SK-MEL-5 (cell line): ENCODE measurements around the gene IL12B. TPM values are rescaled to one million over a fixed set of nuclear protein-coding genes. Genes with fewer than 3 reads are reported as not detected.
"Not testable (repeated sequence)": the region's sequence is repeated elsewhere in the genome, so short reads cannot be mapped to it uniquely, and the experiment has no call there.

Source experiments
- DNase-seq: peaks from one replicate; pipeline ENCODE4 v3.0.0-alpha.2; 2016; ENCODE audit warnings: low read depth, low spot score
- in situ Hi-C: cut with HindIII; loops from 2 replicates; pipeline ENCODE4 v1.10.0; 2016; ENCODE audit warnings: low sequenced_read_pairs, high pct_unique_total_duplicates, low pct_unique_long_range_greater_than_20kb
- polyA plus RNA-seq, 2 experiments: library from polyadenylated mRNA; depleted of rRNA; stranded (reverse); fragments of >200 nt; gene quantifications; 2 replicates each; pipeline ENCODE4 v1.2.3, GENCODE V29; 2015
- total RNA-seq: library from RNA; depleted of rRNA; stranded (reverse); fragments of >200 nt; shearing (Covaris generic); gene quantifications from 2 replicates; pipeline ENCODE4 v1.2.3, GENCODE V29; 2014; rRNA removed

The IL12B gene
- total RNA-seq = not detected in 2 replicates
- polyA plus RNA-seq (2015; cell fraction: cytosol; rRNA removed) = not detected in 2 replicates
- polyA plus RNA-seq (2015; cell fraction: nucleus; rRNA removed) = not detected in 2 replicates

DNA sequence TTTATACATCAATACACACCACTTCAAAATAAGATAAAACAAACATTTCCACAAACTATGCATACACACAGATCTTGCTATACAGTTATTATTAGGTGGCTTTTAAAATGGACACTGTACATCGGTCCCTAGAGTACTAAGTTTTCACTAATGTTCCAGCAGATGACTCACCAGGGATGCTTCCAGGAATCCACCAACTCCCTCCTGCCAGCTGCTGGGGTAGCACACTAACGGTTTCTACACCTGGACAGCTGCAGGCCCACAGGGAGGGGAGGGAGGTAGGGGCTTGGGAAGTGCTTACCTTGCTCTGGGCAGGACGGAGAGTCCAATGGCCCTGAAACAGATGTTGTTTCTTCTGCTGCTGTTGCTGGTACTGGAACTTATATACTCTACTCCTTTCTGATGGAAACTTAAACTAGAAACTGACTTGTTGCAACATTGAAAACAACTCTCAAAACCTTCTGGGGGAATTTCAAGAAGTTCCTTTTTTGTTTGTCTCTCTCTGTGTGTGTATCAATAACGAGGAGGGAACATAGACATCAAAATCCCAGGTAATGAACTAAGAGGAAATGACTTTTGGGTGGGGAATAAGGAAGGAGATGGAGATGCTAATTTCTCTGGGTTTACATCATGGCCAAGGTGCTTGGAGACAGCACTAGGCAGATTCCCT, at the start of gene IL12B:
IL12B (minus strand) TSS at position 357 of the 670 bp plus-strand sequence. CDS start 3,705 bp downstream, outside the sequence.
- in situ Hi-C loops = no loop called here
- DNase-seq = no peak

DNA sequence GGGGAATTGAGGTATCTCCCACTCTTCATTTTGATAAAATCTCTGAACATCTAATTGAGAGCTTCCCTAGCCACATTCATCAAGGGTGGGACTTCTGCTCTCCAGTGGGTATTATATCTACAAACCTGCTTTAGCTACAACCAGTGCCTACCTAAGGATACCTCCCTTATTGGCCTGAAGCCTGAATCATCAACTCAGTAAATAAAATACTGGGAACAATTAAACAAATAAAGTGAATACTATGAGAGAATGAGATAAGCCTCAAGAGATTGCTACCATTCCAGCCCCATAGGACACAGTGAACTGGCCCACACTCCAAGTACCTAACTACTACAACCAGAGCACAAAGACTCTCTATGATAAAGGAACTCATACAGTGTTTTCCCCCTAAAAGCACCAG, 47.4 kb upstream of the IL12B start:
- in situ Hi-C loops = no loop called here
- DNase-seq = no peak

DNA sequence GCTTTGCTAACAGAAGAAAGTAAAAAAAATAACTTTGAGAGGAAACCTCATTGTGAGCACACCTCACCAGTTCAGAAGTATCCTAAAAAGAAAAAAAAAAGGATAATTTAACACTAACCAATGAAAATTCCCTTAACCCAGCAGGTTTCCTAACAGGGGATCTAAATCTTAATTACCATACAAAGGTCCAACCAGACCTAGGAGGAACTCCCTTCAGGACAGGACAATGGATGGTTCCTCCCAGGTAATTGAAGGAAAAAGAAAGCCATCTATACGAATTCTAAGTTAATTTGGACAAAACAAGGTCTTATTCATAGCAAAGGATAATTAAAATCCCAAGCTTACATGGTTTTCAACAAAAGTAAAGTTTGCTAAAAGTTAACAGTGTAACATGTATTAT, 37.6 kb upstream of the IL12B start:
- DNase-seq, in situ Hi-C loops: not testable (repeated sequence)

DNA sequence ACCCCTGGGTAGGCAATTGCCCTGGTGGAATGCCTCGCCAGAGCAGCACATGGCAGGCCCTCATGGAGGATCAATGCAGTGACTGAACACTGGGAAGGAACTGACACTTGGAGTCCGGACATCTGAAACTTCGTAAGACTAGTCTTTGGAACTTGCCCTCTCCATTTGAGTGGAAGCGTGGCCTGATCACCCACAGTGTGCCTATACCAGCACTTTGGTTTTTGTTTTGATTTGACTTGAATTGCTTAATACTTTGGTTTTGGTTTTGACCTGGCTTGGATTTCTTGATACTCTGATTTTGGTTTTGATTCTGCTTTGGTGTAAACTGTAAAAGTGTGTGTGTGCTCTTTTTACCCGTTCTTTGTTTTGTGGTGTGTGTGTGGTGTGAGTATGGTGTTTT, 36.5 kb upstream of the IL12B start:
- not testable (repeated sequence) for DNase-seq

DNA sequence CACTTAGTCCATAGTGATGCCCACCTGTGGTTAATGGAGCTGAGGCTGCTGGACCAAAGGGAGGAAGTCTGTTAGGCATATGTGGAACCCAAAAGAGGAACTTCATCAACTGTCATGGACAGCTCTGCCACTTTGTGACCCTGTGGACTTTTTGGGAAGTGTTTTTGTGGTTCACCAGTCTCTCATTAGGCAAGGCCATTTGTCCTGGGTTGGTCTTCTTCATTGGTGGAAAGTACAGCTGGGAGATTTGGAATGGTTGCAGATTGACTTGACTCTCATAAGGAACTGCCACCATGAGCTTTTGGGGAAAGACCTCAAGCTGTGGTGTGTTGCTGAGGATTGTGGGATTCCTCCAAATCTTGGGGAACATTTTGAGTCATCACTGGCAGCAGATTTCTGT, 31.9 kb upstream of the IL12B start:
- DNase-seq = no peak
- in situ Hi-C loops = no loop called here

More for the DNA sequence above, 36.5 kb upstream of the IL12B start:
- in situ Hi-C loops = not testable (repeated sequence)

DNA sequence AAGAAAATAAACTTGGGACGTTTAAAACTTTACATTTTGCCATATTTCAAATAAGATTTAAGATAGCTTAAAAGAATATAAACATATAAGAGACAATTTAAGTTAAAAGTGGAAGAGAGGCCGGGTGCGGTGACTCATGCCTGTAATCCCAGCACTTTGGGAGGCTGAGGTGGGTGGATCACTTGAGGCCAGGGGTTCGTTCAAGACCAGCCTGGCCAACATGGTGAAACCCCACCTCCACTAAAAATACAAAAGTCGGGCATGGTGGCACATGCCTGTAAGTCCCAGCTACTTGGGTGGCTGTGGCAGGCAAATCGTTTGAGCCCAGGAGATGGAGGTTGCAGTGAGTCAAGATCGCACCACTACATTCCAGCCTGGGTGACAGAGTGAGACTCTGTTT, 29.6 kb upstream of the IL12B start:
- in situ Hi-C loops, DNase-seq: not testable (repeated sequence)

DNA sequence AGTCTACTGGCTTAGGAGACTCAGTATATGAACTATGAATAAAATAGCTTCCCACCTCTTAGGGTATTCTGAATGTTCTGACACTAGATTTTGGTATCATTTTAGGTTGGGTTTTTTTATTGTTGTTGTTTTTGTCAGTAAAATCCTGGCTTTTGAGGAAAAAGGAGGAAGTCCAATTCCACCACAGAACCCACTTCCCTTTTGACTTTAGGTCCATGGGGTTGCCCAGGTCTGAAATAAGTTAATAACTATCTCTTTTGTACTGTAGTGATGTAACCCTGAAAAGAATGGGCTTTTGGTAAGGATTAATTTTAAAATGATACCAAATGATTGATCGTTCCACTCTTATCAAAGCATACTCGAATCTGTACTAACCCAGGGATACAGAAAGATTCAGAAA, 29.1 kb upstream of the IL12B start:
- DNase-seq = no peak
- in situ Hi-C loops = no loop called here

DNA sequence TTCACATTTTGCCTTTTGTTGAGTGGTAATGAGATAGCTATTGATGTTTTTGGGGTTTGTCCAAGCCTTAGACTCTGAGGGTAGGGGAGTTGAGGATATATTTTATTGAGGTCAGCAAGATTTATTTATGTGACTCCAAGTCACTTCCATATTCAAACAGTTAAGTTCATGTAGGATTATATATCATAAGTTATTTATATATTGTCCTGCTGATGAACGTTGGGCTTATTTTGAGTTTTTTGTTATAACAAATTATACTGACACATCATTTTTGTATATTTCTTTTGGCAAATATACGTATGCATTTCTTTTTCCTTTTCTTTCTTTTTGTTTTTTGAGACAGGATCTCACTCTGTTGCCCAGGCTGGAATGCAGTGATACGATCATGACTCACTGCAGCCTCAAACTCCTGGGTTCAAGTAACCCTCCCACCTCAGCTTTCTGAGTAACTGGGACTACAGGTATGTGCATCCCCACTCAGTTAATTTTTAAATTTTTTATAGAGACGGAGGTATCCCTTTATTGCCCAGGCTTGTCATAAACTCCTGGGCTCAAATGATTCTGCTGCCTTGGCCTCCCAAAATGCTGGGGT, 23.5 kb upstream of the IL12B start:
- in situ Hi-C loops = no loop called here
- no peak for DNase-seq

DNA sequence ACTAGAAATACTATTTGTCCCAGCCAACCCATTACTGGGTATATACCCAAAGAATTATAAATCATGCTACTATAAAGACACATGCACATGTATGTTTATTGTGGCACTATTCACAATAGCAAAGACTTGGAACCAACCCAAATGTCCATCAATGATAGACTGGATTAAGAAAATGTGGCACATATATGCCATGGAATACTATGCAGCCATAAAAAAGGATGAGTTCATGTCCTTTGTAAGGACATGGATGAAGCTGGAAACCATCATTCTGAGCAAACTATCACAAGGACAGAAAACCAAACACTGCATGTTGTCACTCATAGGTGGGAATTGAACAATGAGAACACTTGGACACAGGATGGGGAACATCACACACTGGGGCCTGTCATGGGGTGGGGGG, 20.4 kb upstream of the IL12B start:
- DNase-seq, in situ Hi-C loops: not testable (repeated sequence)

DNA sequence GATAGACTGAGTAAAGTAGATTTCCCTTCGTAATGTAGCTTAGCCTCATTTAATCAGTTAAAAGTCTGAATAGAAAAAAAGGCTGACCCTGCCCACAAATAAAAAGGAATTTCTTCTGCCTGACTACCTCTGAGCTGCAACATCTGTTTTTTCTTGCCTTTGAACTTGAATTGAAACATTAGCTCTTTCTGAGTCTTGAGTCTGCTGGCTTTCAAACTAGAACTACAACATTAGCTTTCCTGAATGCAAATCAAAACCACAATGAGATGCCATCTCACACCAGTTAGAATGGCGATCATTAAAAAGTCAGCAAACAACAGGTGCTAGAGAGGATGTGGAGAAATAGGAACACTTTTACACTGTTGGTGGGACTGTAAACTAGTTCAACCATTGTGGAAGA, 19.9 kb upstream of the IL12B start:
- in situ Hi-C loops, DNase-seq: not testable (repeated sequence)

DNA sequence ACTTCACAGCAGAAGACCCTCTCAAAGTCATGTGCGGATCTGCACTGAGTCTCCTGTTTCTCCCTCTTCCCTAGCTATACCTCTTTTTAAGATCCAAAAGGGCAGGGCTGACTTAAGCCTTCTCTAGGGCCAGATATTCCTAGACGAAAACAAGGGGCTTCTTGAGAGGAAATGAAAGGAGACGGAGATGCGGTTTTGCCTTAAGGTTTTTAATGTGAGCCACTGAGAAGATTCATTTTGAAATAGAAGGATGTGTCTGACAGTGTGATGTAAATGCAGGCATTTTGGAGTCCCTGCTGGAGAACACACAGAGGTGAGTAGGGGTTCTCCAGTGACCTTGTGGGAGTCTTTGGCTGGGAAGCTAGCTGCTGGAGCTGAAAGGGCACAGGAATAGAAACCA, 15.6 kb upstream of the IL12B start:
- in situ Hi-C loops = no loop called here
- DNase-seq = peak; percentile 97

DNA sequence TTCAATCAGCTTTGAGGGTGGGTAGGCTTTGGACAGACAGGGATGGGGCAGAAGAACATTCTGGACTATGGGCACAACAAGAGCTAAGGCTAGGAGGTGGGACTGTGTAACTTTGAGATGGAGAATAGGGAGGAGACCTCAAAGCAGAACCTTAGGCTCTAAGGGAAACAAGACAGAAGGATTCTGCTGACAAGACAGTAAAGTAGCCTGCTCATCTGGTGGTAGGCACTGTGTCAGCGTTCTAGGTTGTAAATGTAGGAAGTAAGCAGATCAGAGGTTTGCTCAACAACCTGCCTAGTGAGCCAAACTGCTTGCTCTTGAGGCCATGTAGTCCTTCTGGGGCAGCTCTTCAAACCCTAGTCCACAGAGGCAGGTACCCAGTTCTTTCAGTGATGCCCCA, 15.0 kb upstream of the IL12B start:
- no peak for DNase-seq
- in situ Hi-C loops = no loop called here

DNA sequence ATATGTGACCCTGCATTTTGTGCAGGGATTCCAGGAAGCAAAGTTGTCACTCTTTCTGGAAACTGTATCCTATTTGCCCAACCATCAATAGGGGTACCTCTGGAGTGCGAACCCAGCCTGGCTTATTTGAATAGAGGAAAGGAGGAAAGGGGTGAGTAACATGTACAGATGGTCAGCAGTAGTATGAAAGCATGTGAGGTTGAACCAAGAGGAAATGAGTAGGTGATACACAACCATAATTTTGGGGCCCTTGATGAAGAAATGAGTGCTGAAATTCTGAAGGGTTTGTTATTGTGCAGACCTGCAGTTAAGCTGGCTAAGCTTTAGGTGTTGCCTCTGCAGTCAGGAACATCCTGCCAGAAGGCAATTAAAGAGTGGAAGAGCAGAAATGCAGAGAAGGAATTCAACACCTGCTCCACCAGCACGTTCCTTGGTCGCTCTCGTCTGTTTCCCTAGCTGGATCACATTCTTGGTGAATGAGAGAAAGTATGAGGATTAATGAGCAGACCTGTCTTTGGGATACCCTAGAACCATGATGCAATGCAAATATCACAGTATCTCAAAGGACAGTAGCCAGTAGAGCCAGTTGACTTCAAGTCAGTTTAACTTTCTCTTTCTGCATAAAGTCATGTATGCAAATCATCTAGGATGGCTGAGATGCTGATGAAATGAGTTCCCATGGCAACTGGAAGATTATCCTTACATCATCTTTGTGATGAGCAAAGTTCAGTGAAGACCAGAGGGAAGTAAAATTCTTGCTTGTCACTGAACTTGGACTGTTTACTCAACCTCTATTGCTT, 13.2 kb upstream of the IL12B start:
- in situ Hi-C loops = no loop called here
- DNase-seq = no peak

DNA sequence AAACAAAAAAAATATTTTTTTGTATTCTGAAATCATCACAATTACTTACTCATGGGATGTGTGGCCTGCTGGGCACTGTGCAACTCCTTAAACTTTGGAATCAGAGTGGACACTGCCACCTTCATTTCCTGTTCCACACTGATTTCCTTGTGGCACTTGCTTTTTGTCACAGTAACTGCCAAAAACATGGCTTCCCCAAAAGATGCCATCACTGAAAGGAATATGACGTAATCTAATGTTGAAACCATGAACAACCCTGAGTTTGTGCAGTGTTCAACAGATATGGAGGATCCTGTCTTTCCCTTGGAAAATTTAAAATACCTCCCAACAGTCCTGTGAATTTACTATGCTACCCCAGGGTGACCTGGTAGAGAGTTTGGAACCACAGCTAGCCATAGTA, 12.6 kb upstream of the IL12B start:
- in situ Hi-C loops = no loop called here
- no peak for DNase-seq

DNA sequence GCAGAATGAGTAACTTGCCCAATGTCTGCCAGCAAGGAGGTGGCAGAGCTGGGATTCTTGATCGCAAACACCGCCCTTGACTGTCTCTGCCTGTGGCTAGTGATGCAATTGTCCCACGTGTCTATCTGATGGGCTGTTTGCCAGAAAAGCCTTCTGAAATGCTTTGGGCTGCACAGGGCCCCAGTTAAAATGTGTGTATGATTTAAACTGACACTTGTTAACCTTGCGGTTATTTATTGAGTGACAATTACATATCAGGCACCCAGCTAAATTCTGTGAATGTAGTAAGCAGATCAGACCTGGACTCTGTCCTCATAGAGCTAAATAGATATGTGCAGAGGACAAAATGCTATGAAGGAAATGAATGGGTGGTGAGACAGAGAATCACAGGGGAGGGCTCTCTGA, 11.6 kb upstream of the IL12B start:
- DNase-seq = peak; percentile 77
- in situ Hi-C loops = no loop called here

DNA sequence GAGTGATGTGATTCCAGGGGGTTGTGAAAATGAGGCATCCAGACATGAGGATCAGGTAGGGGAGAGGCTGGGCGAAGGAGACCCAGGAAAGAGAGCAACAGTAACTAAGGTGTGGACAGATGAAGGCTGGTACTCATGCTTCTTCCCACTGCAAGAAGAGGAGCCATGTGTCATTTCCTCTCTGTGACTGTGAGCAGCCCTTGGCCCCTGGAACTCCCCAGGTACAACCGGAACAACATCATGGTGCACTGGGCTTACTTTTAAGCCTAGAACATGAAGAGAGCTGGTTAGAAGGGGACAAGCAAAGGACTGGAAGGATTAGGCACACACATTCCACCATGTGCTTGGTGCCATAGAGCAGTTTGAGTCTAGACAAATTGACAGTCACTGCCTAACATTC, 10.9 kb upstream of the IL12B start:
- DNase-seq = no peak
- in situ Hi-C loops = no loop called here

DNA sequence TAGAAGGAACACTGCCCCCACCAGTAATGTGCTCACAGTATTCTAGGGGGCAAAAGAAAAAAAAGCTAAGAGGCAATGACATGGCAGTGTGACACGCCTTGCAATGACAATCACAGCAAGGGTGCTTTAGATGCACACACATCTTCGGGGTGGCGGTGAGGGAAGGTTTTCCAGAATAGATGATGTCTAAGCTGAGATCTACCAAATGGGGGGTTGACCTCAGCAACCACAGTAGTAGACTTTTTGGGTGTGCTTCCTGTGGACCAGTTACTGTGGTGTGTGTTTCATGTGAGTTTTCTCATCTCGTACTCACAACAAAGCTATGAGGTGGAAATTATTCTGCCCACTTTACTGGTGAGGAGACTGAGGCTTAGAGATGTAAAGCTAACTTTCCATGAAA, 10.2 kb upstream of the IL12B start:
- no peak for DNase-seq
- in situ Hi-C loops = no loop called here

DNA sequence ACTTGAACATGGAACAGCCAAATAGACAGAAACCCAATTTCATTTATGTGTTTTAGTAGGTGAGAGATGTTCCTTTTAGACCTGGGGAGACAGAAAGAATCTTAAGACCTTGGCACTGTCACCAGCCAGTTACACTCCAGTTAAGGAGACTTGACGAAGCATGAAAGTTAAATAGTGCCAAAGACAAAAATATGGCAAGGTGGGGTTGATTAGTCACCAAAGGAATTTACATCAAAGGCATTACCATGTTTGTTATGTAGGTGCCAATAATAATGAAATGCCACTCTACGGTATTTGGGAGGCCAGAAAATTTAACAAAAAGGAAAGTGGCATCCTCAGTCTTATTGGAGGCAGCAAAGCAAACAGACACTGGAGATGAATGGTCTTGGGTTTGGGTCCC, 9.2 kb upstream of the IL12B start:
- in situ Hi-C loops = no loop called here
- no peak for DNase-seq
